A673 (cell line): ENCODE results near the gene TBL1X. TPM values are rescaled to one million over a fixed set of nuclear protein-coding genes. Genes with fewer than 3 reads are reported as not detected.

ENCODE experiments used
- BruUV-seq: library from RNA; stranded (reverse); fragments of 400-500 nt; replicated peaks from 2 replicates; lab custom pipeline; 2021; lab: Mats Ljungman, UMichigan
- CTCF ChIA-PET: fragments of 300-600 bp; sonication (Branson Sonifier 250); formaldehyde crosslinking; loops from one replicate; lab custom pipeline; 2022; ENCODE audit warnings: antibody characterized with exemption; lab: Charles Lee
- POLR2A ChIA-PET: fragments of 300-600 bp; sonication (Branson Sonifier 250); formaldehyde crosslinking; loops from one replicate; lab custom pipeline; 2022; ENCODE audit warnings: antibody characterized with exemption; ENCODE audit not compliant: low non-redundant PET; lab: Charles Lee
- DNase-seq: peaks from one replicate; pipeline ENCODE4 v3.0.0-alpha.2; 2015; ENCODE audit warnings: low spot score
- H3K27ac ChIP-seq: fragments of 200-600 bp; sonication (generic); 2 replicates; pipeline ENCODE4 v1.5.1; 2016; ENCODE audit warnings: mixed run types, low read depth, mild to moderate bottlenecking, mixed read lengths, antibody characterized with exemption, low read length; ENCODE audit not compliant: poor library complexity, severe bottlenecking
- H3K27me3 ChIP-seq: fragments of 200-600 bp; sonication (generic); replicated peaks from 2 replicates; pipeline ENCODE4 v1.6.1; 2017; ENCODE audit warnings: mixed run types, low read depth, mild to moderate bottlenecking, mixed read lengths, antibody characterized with exemption, low read length; ENCODE audit not compliant: insufficient read depth, poor library complexity
- H3K36me3 ChIP-seq: fragments of 200-600 bp; sonication (generic); 2 replicates; pipeline ENCODE4 v1.6.1; 2016; ENCODE audit warnings: mixed run types, mild to moderate bottlenecking, mixed read lengths, antibody characterized with exemption, low read length; ENCODE audit not compliant: insufficient read depth, poor library complexity, severe bottlenecking
- H3K4me1 ChIP-seq: fragments of 200-600 bp; sonication (generic); 2 replicates; pipeline ENCODE4 v1.6.1; 2017; ENCODE audit warnings: mixed run types, mild to moderate bottlenecking, mixed read lengths, antibody characterized with exemption, low read length; ENCODE audit not compliant: insufficient read depth, poor library complexity, severe bottlenecking
- H3K4me3 ChIP-seq: fragments of 200-600 bp; sonication (generic); 2 replicates; pipeline ENCODE4 v1.5.1; 2016; ENCODE audit warnings: low read depth, mixed run types, mild to moderate bottlenecking, mixed read lengths, low read length; ENCODE audit not compliant: poor library complexity, severe bottlenecking
- H3K9me3 ChIP-seq: fragments of 200-600 bp; sonication (generic); 2 replicates; pipeline ENCODE4 v1.6.1; 2016; ENCODE audit warnings: mixed run types, low read depth, mild to moderate bottlenecking, mixed read lengths, antibody characterized with exemption, low read length; ENCODE audit not compliant: poor library complexity, severe bottlenecking
- CTCF ChIP-seq: fragments of 300-800, 200-600 bp; sonication (generic); conservative IDR thresholded peaks from 2 replicates; pipeline ENCODE4 v1.5.1; 2017; ENCODE audit warnings: low read depth, mild to moderate bottlenecking, antibody characterized with exemption, low read length, moderate library complexity, mixed read lengths
- EZH2 ChIP-seq: fragments of 200-600 bp; sonication (generic); IDR thresholded peaks from 2 replicates; pipeline ENCODE4 v1.6.1; 2017; ENCODE audit warnings: borderline replicate concordance, low read depth, mild to moderate bottlenecking, mixed read lengths, antibody characterized with exemption, low read length; ENCODE audit not compliant: poor library complexity, severe bottlenecking
- intact Hi-C: fragments of 100-400 bp; cut with micrococcal nuclease; formaldehyde crosslinking; loops from one replicate; pipeline ENCODE4 v1.10.0; 2022; ENCODE audit not compliant: unreplicated experiment
- total RNA-seq: library from RNA; stranded (reverse); gene quantifications from 2 replicates; pipeline ENCODE4 v1.2.3, GENCODE V29; 2021

The TBL1X gene
- total RNA-seq, 1 experiment from 2014 or later, result 26.9 TPM

GRCh38 chrX:9622128-9622527, 157.3 kb downstream of the TBL1X start:
- POLR2A ChIA-PET, result no interaction called here
- no peaks in the 10 kb centered on the region for H3K27me3 ChIP-seq
- no peak overlapping the region for H3K4me3 ChIP-seq
- DNase-seq, result no peak
- intact Hi-C loops, result no loop called here
- H3K27ac ChIP-seq, result no peak overlapping the region
- no peaks in the 10 kb centered on the region for H3K36me3 ChIP-seq
- H3K4me1 ChIP-seq, result no peaks in the 10 kb centered on the region
- no peak for TF ChIP-seq EZH2
- TF ChIP-seq CTCF, result no peak
- H3K9me3 ChIP-seq, result no peaks in the 10 kb centered on the region
- no TSS peak for BruUV-seq
- CTCF ChIA-PET, result no interaction called here

- intact Hi-C loops, result no loop called here
- ChIA-PET CTCF (no interaction called here), POLR2A (no interaction called here)
- no peak for DNase-seq
- Histone ChIP-seq H3K27me3 (no peaks in the 10 kb centered on the region), H3K36me3 (no peaks in the 10 kb centered on the region), H3K4me1 (peaks cover 4% of the 10 kb centered on the region), H3K27ac (no peak overlapping the region), H3K4me3 (no peak overlapping the region), H3K9me3 (no peaks in the 10 kb centered on the region)
- BruUV-seq, result no TSS peak
- TF ChIP-seq EZH2 (no peak), CTCF (no peak)
These were observed 161.5 kb downstream of the TBL1X start for GRCh38 chrX:9626379-9626778.

GRCh38 chrX:9627922-9628321, 163.1 kb downstream of the TBL1X start:
- DNase-seq, result peak; percentile 7
- Histone ChIP-seq H3K4me3 (no peak overlapping the region), H3K36me3 (no peaks in the 10 kb centered on the region), H3K4me1 (peaks cover 4% of the 10 kb centered on the region), H3K27ac (no peak overlapping the region), H3K27me3 (no peaks in the 10 kb centered on the region), H3K9me3 (no peaks in the 10 kb centered on the region)
- CTCF ChIA-PET, result no interaction called here
- intact Hi-C loops, result no loop called here
- no TSS peak for BruUV-seq
- TF ChIP-seq EZH2 (no peak), CTCF (no peak)
- POLR2A ChIA-PET, result no interaction called here
